ENCODE data around the gene MTERF4. TPM values are rescaled to one million over a fixed set of nuclear protein-coding genes. Genes with fewer than 3 reads are reported as not detected.

MTERF4 gene
- total RNA-seq, 1 donor from 2014 or later = 53.7 TPM

GRCh38 chr2:241115361-241115760, 13.3 kb upstream of the MTERF4 start:
- H3K36me3 Mint-ChIP-seq = peaks cover 2% of the 10 kb centered on the region
- H3K4me3 Mint-ChIP-seq = no peak overlapping the region
- H3K27me3 Mint-ChIP-seq (ENCODE audit: low read depth) = no peaks in the 10 kb centered on the region
- no peak overlapping the region for H3K27ac Mint-ChIP-seq
- no peaks in the 10 kb centered on the region for H3K4me1 Mint-ChIP-seq
- no peak for TF ChIP-seq CTCF (IDR thresholded peaks at IDR 0.05; ENCODE audit: unreplicated experiment)
- DNase-seq (ENCODE audit: low spot score in 2 of 2, unreplicated experiment in 2 of 2) = no peak
- H3K9me3 Mint-ChIP-seq = no peaks in the 10 kb centered on the region

GRCh38 chr2:241114836-241115235, 12.7 kb upstream of the MTERF4 start:
- Mint-ChIP-seq H3K36me3 (no peaks in the 10 kb centered on the region), H3K9me3 (no peaks in the 10 kb centered on the region), H3K4me3 (no peak overlapping the region), H3K27ac (no peak overlapping the region), H3K4me1 (no peaks in the 10 kb centered on the region), H3K27me3 (ENCODE audit: low read depth) (no peaks in the 10 kb centered on the region)
- TF ChIP-seq CTCF (IDR thresholded peaks at IDR 0.05; ENCODE audit: unreplicated experiment) = no peak
- no peak for DNase-seq (ENCODE audit: low spot score in 2 of 2, unreplicated experiment in 2 of 2)

GRCh38 chr2:241112592-241112991, 10.5 kb upstream of the MTERF4 start:
- Mint-ChIP-seq H3K4me1 (no peaks in the 10 kb centered on the region), H3K36me3 (no peaks in the 10 kb centered on the region), H3K27me3 (ENCODE audit: low read depth) (no peaks in the 10 kb centered on the region), H3K4me3 (no peak overlapping the region), H3K9me3 (no peaks in the 10 kb centered on the region), H3K27ac (no peak overlapping the region)
- no peak for TF ChIP-seq CTCF (IDR thresholded peaks at IDR 0.05; ENCODE audit: unreplicated experiment)
- DNase-seq (ENCODE audit: low spot score in 2 of 2, unreplicated experiment in 2 of 2) = no peak

GRCh38 chr2:241112046-241112445, 10.0 kb upstream of the MTERF4 start:
- TF ChIP-seq CTCF (IDR thresholded peaks at IDR 0.05; ENCODE audit: unreplicated experiment) = no peak
- Mint-ChIP-seq H3K4me3 (no peak overlapping the region), H3K27me3 (ENCODE audit: low read depth) (no peaks in the 10 kb centered on the region), H3K4me1 (no peaks in the 10 kb centered on the region), H3K9me3 (no peaks in the 10 kb centered on the region), H3K27ac (no peak overlapping the region), H3K36me3 (no peaks in the 10 kb centered on the region)
- DNase-seq (ENCODE audit: low spot score in 2 of 2, unreplicated experiment in 2 of 2) = no peak

GRCh38 chr2:241111440-241111805, 9.3 kb upstream of the MTERF4 start:
- H3K27me3 Mint-ChIP-seq (ENCODE audit: low read depth) = no peaks in the 10 kb centered on the region
- H3K4me1 Mint-ChIP-seq = no peaks in the 10 kb centered on the region
- H3K27ac Mint-ChIP-seq = no peak overlapping the region
- no peak overlapping the region for H3K4me3 Mint-ChIP-seq
- no peak for DNase-seq (ENCODE audit: low spot score in 2 of 2, unreplicated experiment in 2 of 2)
- H3K9me3 Mint-ChIP-seq = no peaks in the 10 kb centered on the region
- no peaks in the 10 kb centered on the region for H3K36me3 Mint-ChIP-seq
- TF ChIP-seq CTCF (IDR thresholded peaks at IDR 0.05; ENCODE audit: unreplicated experiment) = no peak

Data from mesothelial cell of epicardium (in vitro differentiated cells).